ENCODE data around the gene NHLRC4.
A peak's percentile ranks its signal among the peaks of the same experiment; 100 is the strongest.

Gene NHLRC4, protein sequence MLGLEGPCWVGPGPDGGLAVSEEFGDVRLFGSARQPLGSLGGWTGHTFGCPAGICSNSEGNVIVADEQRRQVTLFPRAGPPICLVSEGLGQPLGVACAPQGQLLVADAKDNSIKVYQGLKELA

DNA sequence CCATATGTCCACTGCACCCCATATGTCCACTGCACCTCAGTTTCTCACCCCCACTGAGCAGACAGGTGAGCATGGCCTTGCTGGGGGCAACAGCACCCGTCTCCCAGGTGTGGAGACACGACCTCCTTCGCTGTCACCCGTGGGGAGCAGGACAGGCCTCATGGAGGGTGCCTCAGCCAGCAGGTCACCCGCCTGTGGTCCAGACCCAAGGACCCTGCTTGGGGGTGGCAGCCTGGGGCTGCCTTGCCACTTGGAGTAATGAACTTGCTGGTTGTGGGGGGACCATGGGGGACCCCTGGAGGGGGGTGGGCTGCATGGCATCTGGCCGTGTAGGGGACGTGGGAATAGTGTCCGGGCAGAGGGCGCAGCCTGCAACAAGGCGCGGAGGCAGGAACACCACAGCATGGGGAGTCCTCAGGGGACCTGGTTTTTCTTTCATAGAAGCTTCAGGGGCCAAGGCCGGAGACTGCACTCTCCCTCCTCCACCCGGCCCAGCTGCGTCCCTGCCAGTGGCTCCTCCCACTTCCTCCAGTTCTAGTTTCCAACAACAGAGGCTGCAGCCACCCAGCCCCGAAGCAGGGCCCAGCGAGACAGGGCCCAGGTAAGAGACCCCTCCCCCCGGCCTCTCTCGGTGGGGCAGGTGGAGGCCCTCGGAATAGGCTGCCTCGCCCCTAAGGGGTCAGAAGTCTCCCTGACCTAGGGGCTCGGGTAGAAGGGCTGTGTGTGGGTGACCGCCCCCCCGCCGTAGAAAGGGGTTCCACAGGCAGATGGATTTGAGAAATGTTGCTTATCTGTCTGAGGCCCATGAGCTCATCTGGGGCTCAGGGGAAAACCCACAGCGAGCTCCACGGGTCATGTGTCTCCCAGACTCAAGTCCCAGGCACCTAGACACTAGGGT lies at the start of gene NHLRC4:
Gene NHLRC4, plus strand, starts transcription at position 531 of the 898 bp plus-strand sequence. CDS start 1,043 bp downstream, outside the sequence.
- DNase-seq: no peak

- DNase-seq: no peak
Observed at GRCh38 chr16:518858-519257, 47.9 kb upstream of the NHLRC4 start.

GRCh38 chr16:519425-519824 lies 47.4 kb upstream of the NHLRC4 start:
- DNase-seq: no peak

GRCh38 chr16:519841-520687 lies 46.7 kb upstream of the NHLRC4 start:
- DNase-seq: no peak

- DNase-seq: no peak
Observed at GRCh38 chr16:520847-521246, 46.0 kb upstream of the NHLRC4 start.

GRCh38 chr16:521381-522210 lies 45.2 kb upstream of the NHLRC4 start:
- DNase-seq: no peak

- no peak for DNase-seq
Observed at GRCh38 chr16:522320-523096, 44.3 kb upstream of the NHLRC4 start.

- no peak for DNase-seq
Observed at GRCh38 chr16:523097-523741, 43.6 kb upstream of the NHLRC4 start.

DNA sequence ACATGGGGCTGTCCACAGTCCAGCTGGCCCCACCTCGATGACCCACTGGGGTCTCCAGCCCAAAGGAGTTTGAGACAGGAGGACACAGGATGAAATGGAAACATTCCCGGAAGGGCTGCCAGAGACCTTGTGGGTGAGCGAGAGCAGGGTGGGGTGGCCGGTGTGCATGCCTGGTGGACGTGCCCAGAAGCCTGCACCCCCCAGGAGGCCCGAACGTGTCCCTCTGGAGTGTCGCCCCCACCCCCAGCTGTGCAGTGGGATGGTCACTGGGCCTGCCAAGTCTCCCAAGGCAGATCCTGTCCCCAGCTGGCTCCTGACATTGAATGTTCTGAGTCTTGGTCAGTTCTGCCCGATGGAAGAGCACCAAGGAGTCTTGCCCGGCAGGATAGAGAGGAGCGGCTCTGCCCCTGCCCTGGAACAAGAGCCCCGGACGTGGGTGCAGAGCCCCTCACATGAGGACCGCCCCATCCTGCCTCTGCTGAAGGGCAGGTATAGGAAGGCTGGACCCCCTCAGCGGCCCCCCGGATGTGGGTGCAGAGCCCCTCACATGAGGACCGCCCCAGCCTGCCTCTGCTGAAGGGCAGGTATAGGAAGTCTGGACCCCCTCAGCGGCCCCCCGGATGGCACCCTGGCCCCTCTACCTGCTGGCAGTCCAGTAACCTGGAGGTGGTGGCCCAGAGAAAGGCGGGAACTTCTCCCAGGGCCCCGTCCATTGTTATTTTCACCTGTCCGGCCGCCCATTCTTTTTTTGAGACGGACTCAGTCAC lies 42.3 kb upstream of the NHLRC4 start:
- no peak for DNase-seq

- no peak for DNase-seq
Observed at GRCh38 chr16:525123-525519, 41.7 kb upstream of the NHLRC4 start.

DNA sequence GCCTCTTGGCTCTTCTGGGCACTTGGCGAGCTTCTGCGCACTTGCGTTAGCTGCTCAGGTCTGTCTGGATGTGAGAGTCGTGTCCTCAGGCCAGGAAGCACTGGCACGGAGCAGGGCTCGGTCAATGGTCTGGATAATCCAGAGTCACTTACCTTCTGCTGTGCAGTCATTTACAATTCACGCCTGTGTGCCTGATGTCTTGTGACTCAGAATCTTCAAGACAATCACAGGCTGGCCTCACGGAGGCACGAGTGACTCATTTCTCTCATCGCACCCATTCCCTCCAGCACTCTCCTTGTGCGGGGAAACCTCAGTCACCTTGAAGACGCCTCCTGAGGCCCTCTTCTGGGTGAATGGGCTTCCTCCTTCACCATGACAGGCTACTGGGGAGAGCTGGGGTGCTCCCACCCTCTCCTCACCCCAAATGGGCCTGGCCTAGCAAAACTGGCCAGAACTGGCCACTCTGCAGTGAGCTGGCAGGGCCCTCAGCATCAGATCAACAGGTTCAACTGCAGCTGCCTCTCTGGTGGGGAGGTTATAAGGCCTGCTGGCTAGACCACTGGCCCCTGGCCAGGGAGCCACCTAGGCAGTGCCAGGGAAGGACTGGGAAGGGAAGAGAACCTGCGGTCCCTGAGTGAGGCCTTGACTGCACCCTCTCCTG lies 41.2 kb upstream of the NHLRC4 start:
- DNase-seq: no peak

GRCh38 chr16:526181-527014 lies 40.4 kb upstream of the NHLRC4 start:
- no peak for DNase-seq

- DNase-seq: peak; percentile 66
Observed at GRCh38 chr16:527015-527903, 39.5 kb upstream of the NHLRC4 start, which contains the start of gene CAPN15. Gene CAPN15, plus strand, starts transcription at chr16:527712. Its CDS starts 19,127 bp downstream, at chr16:546839.

DNA sequence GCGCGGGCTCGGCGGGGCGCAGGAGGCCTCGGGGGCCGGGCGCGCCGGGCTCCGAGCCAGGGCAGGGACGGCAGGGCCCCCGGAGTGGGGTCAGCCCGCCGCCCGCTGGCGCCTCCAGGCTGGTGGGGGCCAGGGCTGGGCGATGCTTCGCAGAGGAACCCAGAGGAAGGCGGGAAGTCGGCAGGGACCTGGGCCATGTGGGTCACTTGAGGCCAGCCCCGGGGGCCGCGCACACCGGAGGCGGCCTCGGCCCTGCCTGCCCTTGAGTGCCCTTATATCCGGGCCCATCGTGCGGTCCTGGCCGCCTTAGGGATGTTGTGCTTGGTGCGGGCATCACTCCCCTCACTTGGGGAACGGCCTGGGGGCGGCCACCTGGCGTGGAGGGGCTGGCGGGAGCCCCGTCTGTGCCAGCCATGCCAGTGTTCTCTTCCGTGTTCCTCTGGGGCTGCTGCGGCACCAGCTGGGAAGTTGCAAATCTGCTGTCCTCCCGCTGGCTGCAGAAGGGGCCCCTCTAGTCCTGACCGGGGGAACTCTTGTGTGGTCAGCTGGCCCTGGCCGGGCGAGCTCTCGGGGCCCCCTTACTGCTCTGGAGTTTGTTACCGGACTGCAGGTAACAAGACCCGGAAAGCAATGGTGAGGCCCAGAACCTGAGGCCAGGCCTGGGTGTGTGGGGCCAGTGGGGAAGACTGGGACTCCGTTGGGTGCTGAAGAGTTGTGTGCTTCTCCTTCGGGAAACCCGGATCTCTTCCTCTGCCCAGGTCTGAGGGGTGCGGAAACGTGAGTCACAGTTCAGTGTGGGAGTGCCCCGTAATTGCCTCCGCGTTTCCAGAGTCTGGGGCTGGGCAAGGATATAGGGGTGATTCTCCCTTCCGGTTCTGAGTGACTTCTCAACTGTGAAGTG lies 38.4 kb upstream of the NHLRC4 start:
- DNase-seq: no peak

DNA sequence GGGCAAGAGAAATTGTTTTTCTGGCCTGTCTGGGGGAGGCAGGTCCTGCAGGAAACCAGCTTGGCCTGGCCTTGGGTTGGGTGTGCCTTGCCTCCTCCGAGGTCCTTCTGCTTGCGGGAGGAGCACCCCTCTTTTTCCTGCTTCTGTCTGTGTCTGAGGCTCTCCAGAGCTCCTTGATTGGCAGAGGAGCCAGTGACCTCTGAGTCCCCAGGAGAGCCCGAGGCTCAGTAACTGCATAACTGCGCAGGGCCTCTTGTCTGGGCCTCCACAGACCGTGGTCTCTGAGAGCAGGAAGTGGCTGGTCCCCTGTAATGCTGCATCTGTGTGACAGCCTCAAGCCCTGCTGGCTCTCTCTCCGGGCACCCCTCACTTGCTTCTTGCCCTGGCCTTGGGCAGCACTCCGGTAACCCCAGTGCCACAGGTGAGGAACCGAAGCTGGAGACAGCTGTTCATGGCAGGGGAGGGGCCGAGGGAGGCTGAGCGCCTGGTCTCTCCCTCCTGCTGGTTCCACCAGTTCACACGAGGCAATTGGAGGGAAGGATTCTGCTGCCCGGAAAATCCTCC lies 37.7 kb upstream of the NHLRC4 start:
- DNase-seq: no peak

DNA sequence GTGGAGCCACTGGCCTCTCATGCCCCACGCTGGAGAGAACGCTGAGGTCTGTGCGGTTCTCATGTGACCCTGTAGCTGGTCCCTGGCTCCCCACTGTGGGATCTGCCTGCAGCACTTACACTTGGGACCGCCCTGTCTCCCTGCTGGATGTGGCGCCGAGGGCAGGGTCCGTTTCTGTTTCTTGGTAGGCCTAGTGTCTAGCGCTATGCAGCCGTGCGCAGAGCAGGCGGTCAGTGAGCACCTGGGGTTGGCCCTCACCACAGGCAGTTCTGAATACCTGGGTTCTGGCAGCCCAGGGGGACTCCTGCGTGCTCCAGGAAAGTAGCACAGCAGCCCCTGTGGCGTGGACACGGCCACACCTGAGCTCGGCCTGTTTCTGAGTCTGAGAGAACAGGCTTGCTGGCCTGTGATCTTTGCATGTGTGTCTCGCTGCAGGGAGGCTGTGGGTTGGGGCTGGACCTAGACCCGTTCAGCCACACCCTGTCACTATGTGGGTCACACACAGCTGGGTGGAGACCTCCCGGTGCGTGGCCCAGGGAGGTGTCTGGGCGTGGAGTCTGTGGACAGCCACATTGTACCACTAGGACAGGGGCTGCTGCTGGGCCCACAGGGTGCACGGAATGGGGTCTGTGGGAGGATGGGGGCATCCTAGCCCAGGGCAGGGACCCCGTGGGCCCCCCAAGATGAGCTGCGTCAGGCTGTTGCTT lies 36.5 kb upstream of the NHLRC4 start:
- no peak for DNase-seq

Measured in NCI-H1694 treated with DMSO at 0.1 percent for 48 hours (cell line).